Measurements from ENCODE around the gene SLC66A2.

SLC66A2 gene

GRCh38 chr18:79935925-79936324, 15.5 kb downstream of the SLC66A2 start:
- no peak for DNase-seq (ENCODE audit: low spot score)

DNA sequence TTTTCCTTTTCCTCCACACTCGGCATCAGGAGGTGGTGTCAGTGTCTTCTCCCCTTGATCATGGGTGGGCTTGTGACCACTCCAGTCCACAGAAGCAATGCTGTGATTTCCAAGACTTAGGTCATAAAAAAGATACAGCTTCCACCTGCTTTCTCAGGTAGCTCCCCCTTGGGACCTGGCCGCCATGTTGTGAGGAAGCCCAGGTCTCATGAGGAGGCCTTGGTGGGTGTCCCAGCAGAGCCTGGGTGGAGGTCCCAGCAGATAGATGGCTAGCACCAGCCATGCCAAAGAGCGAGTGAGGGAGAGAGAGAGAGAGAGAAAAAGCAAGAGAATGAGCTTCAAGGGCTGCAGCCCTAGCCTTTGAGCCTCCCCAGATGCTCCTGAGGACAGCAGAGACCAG, 16.0 kb downstream of the SLC66A2 start:
- no peak for DNase-seq (ENCODE audit: low spot score)

DNA sequence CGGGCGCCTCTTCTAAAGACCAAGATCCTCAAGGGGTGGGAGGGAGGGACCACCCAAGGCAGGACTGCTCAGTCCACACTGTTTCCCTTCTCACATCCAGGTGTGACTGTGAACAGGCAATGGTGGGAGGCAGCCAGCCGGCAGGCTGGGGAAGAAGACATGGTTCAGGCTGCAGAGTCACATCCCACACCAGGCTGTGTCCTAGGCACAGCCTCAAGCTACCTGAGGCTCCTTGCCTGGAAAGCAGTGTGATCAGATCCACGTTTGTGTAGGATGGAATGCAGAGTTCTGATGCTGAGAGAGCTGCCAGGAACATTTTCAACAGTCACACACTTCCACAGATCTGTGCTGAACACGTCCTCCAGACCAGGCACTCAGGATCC, 16.4 kb downstream of the SLC66A2 start:
- no peak for DNase-seq (ENCODE audit: low spot score)

DNA sequence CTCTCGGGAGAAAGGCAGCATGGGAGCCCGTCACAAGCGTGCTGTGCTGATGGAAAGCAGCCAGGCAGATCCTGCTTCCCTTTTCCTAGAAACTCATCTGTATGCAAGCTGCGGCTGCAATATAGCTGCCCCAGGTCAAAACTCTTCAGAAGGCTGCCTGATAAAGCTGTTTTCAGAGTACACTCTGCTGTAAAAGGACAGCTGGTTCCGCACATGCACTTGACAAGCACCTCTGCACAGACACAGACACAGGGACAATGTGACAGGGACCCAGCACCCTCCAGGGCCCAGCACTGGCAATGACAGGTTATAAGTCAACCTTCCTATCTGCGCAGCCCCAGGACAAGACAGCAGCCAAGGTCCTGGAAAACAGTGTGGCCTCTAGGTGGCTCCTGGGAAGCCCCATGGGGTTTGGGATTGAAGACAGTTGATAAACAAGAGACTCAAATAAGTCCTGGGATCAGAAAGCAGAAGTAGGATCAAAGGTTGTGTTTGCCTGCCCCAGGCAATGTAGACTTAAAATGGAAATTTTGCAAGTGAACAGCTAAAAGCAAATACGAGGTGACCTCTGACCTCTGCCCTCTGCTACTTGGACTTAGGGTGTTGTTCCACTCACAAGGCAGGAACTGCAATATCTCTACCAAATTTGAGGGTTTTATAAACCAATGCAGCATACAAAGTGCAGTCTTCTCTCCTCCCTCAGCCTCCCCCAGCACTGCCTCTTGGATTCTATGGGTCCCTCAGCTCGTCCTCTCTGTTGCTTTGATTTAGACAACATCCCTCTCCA, 16.9 kb downstream of the SLC66A2 start:
- no peak for DNase-seq (ENCODE audit: low spot score)

- DNase-seq (ENCODE audit: low spot score), result peak; percentile 69
These were observed 17.7 kb downstream of the SLC66A2 start for GRCh38 chr18:79933765-79934164.

- no peak for DNase-seq (ENCODE audit: low spot score)
These were observed 18.5 kb downstream of the SLC66A2 start for GRCh38 chr18:79932907-79933306.

DNA sequence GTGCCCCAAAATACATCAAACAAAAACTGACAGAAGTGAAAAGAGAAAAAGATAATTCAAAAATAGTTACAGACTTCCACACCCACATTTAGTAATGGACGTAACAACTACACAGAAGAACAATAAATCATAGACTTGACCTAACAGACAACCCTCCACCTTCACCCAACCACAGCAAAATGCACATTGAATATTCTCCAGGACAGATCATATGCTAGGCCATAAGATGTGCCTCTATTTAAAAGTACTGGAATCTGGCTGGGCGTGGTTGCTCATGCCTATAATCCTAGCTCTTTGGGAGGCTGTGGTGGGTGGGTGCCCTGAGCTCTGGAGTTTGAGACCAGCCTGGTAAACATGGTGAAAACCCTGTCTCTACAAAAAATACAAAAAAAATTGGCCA, 20.0 kb downstream of the SLC66A2 start:
- no peak for DNase-seq (ENCODE audit: low spot score)

GRCh38 chr18:79930020-79930642, 21.3 kb downstream of the SLC66A2 start:
- no peak for DNase-seq (ENCODE audit: low spot score)

DNA sequence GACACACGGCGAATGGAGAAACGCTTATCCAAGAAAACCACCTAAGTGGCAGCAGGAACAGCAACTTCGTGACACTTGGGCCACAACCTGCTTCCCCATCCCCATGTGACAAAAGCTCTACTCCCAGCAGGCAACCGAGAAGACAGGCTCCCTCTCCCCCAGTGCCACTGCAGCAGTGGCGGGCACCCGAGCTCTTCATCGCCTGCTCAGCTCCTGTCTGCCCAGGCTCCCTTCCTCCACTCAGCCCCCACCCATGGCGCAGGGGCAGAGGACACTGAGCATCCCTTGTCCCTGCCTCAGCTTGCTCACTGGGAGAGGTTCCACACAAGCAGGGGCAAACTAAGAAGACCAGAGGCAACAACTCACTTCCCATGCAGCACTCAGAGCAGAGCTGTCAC, 22.9 kb downstream of the SLC66A2 start:
- DNase-seq (ENCODE audit: low spot score), result no peak

DNA sequence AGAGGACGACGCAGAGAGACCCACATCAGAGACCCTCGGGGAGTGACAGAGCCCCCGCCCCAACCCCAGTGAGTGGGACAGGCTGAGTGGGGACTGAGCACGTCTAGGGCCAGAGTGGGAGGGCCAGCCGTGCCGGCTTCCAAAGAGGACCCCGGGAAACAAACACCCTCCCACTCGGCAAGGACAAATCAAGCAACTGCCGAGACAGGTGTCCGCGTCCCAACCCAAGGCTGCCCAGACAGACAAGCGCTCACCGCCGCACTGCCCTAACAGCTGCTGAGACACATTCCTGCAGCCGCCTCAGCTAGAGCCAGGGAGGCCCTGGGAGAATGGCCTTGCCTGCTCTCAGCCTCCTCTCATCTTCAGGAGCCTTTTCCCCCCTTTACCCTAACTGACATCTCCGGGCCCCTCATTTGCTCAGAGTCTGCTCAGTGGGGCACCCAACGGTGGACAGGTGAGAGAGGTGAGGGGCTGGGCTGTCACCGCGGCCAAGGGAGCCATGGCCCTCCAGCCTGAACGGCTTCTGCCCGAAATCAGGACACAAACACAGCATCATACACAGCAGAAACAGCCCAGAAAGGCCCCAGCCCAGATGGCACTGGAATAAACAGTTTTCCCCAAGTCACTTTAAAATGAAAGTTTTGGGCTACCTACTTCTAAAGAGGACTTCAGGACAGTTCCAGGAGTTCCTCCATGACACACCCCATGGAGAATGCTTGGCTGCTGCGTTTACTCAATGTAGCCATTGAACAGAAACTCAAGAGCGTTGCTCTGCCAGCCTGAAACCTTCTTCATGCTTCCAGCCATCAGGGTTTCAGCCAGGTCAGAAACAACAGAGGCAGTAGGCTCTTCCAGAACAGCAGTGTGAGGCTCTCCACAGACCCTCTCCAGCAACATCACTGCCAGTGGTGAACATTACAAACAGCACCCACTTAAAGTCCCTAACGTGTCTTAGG, 23.6 kb downstream of the SLC66A2 start:
- DNase-seq (ENCODE audit: low spot score), result no peak

DNA sequence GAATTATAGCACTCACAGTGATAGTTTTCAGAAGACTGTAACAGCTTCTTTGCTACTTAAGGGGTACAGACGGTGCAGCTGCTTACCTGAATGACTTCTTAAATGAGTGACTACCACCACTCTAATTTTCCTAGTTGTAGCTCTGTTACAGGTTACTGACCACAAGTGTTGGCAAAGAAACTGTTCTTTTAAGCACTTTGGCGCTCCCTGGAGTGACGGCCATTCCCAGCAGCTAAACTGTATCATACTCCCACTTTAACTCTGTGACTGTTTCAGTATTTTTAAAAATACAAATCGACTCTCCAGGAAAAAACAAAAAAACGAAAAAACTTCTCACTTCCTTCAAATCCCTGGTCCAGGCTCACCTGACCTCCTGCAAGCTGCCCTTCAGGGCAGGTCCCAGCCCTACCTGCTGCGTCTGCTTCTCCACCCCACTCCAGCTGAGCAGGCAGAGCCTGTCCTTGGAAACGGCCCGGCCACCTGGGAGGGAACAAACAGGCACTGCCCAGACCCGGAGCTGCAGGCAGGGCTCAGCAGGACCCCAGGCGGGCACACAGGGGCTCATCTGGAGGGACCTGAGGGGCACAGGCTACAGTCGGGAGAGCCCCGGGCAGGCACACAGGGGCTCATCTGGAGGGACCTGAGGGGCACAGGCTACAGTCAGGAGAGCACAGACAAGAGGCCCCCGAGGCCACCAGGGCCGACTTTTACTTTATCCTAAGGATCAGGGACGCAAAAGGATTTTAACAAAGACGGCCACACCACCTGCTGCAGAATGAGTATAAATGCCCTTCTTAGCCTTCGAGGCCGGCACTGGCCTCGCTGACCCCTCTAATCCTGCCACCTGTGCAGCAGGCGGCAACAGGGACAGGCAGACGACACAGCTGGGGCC, 24.5 kb downstream of the SLC66A2 start:
- no peak for DNase-seq (ENCODE audit: low spot score)

DNA sequence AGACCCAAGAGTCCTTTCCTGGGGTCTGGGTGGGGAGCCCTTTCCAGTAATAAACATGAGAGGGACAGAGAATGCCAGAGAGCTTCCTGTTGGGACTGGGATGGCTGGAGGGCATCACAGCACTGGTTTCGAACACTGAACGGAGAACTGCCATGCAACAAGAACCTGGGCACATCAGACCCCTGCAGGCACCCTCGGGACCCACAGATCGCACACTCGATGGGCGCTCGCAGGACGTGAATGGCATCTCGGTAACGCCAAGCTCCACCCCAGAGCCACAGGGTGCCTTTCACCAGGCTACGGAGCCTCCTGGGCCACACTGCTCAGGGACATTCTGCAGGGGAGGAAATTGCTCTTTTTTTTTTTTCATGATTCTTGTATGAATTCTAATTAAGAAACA, 25.1 kb downstream of the SLC66A2 start:
- DNase-seq (ENCODE audit: low spot score), result no peak

DNA sequence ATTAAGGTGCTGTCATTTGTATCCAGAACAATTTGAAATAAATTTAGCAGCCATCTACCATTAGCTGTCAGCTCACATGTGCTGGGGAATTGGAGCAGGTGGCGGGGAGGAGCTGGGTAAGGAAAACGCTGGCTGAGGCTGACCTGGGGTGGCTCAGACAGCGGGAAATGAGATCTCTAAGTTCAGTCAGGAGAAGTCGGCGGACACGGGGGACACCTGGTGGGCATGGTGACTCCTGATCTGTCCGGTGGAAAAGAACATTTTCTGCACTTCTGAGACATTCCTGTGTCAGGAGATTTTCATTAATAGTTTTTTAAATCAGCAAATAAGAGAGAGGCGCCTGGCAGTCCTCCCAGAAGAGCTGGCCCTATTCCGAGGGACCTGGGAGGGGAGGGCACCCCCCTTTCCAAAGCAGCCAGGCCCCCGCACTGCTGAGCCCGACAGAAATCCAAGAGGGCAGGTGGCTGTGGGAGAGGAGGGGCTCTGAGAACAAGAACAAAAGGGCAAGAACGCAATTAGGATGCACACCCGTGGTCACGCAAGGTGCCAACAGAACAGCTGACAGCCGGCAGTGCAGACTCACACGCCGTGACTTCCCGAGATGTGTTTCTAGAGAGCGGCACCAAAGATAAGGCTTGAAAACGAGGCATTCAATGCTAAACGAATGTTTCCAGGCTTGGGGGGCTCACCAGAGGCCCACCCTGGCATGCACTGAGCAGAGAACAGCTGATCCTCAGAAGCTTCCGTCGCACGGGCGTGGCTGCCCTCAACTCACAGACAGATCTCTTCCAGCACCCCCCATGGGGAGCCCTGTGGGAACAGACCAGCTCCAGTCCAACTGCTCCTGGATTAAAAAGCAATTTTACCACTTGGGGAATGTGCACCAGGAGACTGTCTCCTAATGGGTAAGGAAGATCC, 26.4 kb downstream of the SLC66A2 start:
- DNase-seq (ENCODE audit: low spot score), result no peak

- DNase-seq (ENCODE audit: low spot score), result no peak
These were observed 27.4 kb downstream of the SLC66A2 start for GRCh38 chr18:79923896-79924585.

- no peak for DNase-seq (ENCODE audit: low spot score)
These were observed 28.5 kb downstream of the SLC66A2 start for GRCh38 chr18:79922971-79923411.

- DNase-seq (ENCODE audit: low spot score), result no peak
These were observed 29.2 kb downstream of the SLC66A2 start for GRCh38 chr18:79921984-79922965.

DNA sequence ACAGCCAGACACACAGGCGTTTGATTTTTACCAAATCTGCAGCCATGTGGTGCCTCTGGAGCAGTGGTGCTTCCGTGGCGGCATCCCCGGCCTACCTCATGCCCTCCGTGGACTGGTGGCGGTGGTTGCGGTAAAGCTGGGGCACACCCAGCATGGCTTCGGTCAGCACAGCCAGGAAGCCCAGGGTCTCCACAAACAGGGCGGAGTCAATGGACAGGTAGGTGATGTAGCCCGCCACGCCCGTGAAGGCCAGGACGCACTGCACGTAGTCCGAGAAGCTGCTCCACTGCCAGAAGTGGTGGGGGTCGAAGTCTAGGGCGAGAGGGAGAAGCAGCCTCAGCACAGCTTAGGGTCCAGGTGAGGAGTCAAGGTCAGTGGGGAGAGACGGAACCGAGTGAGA, 32.4 kb downstream of the SLC66A2 start:
- DNase-seq (ENCODE audit: low spot score), result no peak

DNA sequence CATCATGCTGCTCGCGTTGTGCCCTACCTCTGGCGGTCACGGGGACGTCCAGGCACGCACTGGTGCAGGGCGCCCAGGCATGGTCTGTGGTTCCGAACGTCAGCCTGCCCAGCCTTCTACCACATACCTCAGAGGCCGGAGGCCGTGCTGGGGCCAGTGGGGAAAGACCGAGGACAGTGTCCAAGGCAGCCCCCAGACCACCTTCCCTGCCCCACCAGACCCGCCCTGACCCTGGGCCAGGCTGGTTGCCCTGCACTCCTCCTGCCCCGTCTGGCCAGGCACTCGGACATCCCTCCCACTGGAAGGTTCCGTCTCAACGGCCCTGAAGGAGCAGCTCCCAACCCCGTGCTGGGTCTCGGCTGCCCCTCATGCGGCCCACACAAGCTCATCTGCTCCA, 32.8 kb downstream of the SLC66A2 start:
- DNase-seq (ENCODE audit: low spot score), result no peak
